ENCODE measurements around the gene AR. TPM values are rescaled to one million over a fixed set of nuclear protein-coding genes. Genes with fewer than 3 reads are reported as not detected.

AR gene
- total and polyA plus RNA-seq, 2 donors (not counting 3 experiments of a cell fraction or from before 2014, with no cell fraction given) = 9.3 to 16.0 TPM

- H3K9me1 ChIP-seq (replicated peaks; ENCODE audit: control insufficient read depth, extremely low read depth, insufficient read depth, low read length) = no peaks in the 10 kb centered on the region
- H3K4me1 ChIP-seq (ENCODE audit: control insufficient read depth, extremely low read depth, insufficient read depth, low read length) = no peaks in the 10 kb centered on the region
- no peaks in the 10 kb centered on the region for H3K36me3 ChIP-seq (ENCODE audit: control insufficient read depth in 2 of 2, extremely low read depth in 1 of 2, insufficient read depth in 2 of 2, low read length in 2 of 2)
- H4K20me1 ChIP-seq (replicated peaks; ENCODE audit: control insufficient read depth, extremely low read depth, insufficient read depth, low read length) = no peaks in the 10 kb centered on the region
- peak; percentile 4 for FAIRE-seq
- no peaks in the 10 kb centered on the region for H3K9me3 ChIP-seq (replicated peaks; ENCODE audit: control insufficient read depth, insufficient read depth, low read length)
- no peaks in the 10 kb centered on the region for H3K27me3 ChIP-seq (ENCODE audit: control insufficient read depth in 2 of 2, insufficient read depth in 2 of 2, low read length in 2 of 2)
- dilution Hi-C loops (cut with MboI; ENCODE audit: extremely low pct_ligation_motif_present, low sequenced_read_pairs) (no loop called here), intact Hi-C loops (cut with micrococcal nuclease) (no loop called here)
- BruUV-seq (replicated peaks) = no TSS peak
- no peaks in the 10 kb centered on the region for H3K79me2 ChIP-seq (ENCODE audit: control insufficient read depth, insufficient read depth, low read length)
- H3K9ac ChIP-seq (replicated peaks; ENCODE audit: extremely low read depth, insufficient read depth, low read length) = no peak overlapping the region
- CTCF ChIA-PET = no interaction called here
- POLR2A ChIA-PET = no interaction called here
- no peak overlapping the region for H3K4me2 ChIP-seq (ENCODE audit: insufficient read depth, low read length)
- no peak overlapping the region for H3K27ac ChIP-seq (ENCODE audit: insufficient read depth, low read depth, low read length)
- TF ChIP-seq FOS (IDR thresholded peaks at IDR 0.05; ENCODE audit: borderline replicate concordance, insufficient read depth, low read length) (no peak), CTCF (IDR thresholded peaks at IDR 0.05; ENCODE audit: extremely low read depth in 1 of 2, insufficient read depth in 1 of 2, low read depth in 1 of 2, low read length in 2 of 2) (no peak), JUN (IDR thresholded peaks at IDR 0.05; ENCODE audit: borderline replicate concordance, insufficient read depth, insufficient read length, low read depth) (no peak), GATA2 (IDR thresholded peaks at IDR 0.05; ENCODE audit: insufficient read depth, insufficient read length, low read depth, low read length) (no peak), EZH2 (IDR thresholded peaks at IDR 0.05; ENCODE audit: borderline replicate concordance, low read depth, low read length, severe bottlenecking) (no peak), POLR2A (IDR thresholded peaks at IDR 0.05; ENCODE audit: low read depth, low read length) (no peak), POLR2AphosphoS5 (IDR thresholded peaks at IDR 0.05; ENCODE audit: insufficient read depth, low read depth, low read length) (no peak), MYC (IDR thresholded peaks at IDR 0.05; ENCODE audit: low read depth, low read length) (no peak), MAX (IDR thresholded peaks at IDR 0.05; ENCODE audit: insufficient read depth, insufficient read length) (no peak)
- H3K4me3 ChIP-seq (replicated peaks in 1 of 3; ENCODE audit: insufficient read depth in 1 of 3, low read depth in 1 of 3, low read length in 3 of 3) = no peak overlapping the region
- DNase-seq (ENCODE audit: low read depth, low spot score) = no peak
- H2AFZ ChIP-seq (ENCODE audit: low read depth, low read length) = no peak overlapping the region
These were observed 39.4 kb downstream of the AR start for GRCh38 chrX:67583171-67583570.
